Measurements from ENCODE around the gene EZH1.

Gene EZH1

GRCh38 chr17:42781639-42782165, 36.9 kb upstream of the EZH1 start:
- Histone ChIP-seq H3K27ac (ENCODE audit: low read depth, low read length) (no peak overlapping the region), H3K9ac (ENCODE audit: low read length in 5 of 5) (no peak overlapping the region), H3K4me3 (ENCODE audit: low read depth in 1 of 5, low read length in 5 of 5) (no peak overlapping the region), H3K27me3 (ENCODE audit: control insufficient read depth in 5 of 5, insufficient read depth in 4 of 5, low read length in 5 of 5) (peaks cover 40 to 68% (median 57%) of the 10 kb centered on the region in 5 donors), H3K4me1 (ENCODE audit: control insufficient read depth in 5 of 5, insufficient read depth in 5 of 5, low read length in 5 of 5) (peaks cover 1 to 33% (median 31%) of the 10 kb centered on the region in 5 donors), H3K36me3 (ENCODE audit: control insufficient read depth in 5 of 5, insufficient read depth in 5 of 5, low read length in 5 of 5) (peaks cover 0 to 32% (median 25%) of the 10 kb centered on the region in 5 donors), H3K9me3 (ENCODE audit: control insufficient read depth in 5 of 5, low read length in 5 of 5) (no peaks in the 10 kb centered on the region)

GRCh38 chr17:42780851-42781638, 36.2 kb upstream of the EZH1 start:
- no peak overlapping the region for H3K9ac ChIP-seq (ENCODE audit: low read length in 5 of 5)
- H3K27ac ChIP-seq (ENCODE audit: low read depth, low read length): no peak overlapping the region
- H3K27me3 ChIP-seq (ENCODE audit: control insufficient read depth in 5 of 5, insufficient read depth in 4 of 5, low read length in 5 of 5): peaks cover 40 to 64% (median 53%) of the 10 kb centered on the region in 5 donors
- H3K36me3 ChIP-seq (ENCODE audit: control insufficient read depth in 5 of 5, insufficient read depth in 5 of 5, low read length in 5 of 5): peaks cover 1 to 38% (median 30%) of the 10 kb centered on the region in 5 donors
- H3K4me3 ChIP-seq (ENCODE audit: low read depth in 1 of 5, low read length in 5 of 5): peak overlapping the region in 2 of 5 donors; percentile 26 to 41
- no peaks in the 10 kb centered on the region for H3K9me3 ChIP-seq (ENCODE audit: control insufficient read depth in 5 of 5, low read length in 5 of 5)
- H3K4me1 ChIP-seq (ENCODE audit: control insufficient read depth in 5 of 5, insufficient read depth in 5 of 5, low read length in 5 of 5): peaks cover 1 to 33% (median 31%) of the 10 kb centered on the region in 5 donors

GRCh38 chr17:42779936-42780850, 35.4 kb upstream of the EZH1 start, which contains the start of gene WNK4:
WNK4 (plus strand) TSS chr17:42780610; CDS start chr17:42780699, 89 bp downstream.
- H3K9ac ChIP-seq (ENCODE audit: low read length in 5 of 5): no peak within 1 kb of the TSS
- H3K9me3 ChIP-seq (ENCODE audit: control insufficient read depth in 5 of 5, low read length in 5 of 5): no peaks in the 10 kb centered on the region
- peaks cover 1 to 31% (median 29%) of the 10 kb centered on the region in 5 donors for H3K4me1 ChIP-seq (ENCODE audit: control insufficient read depth in 5 of 5, insufficient read depth in 5 of 5, low read length in 5 of 5)
- peaks cover 5 to 47% (median 36%) of the 10 kb centered on the region in 5 donors for H3K36me3 ChIP-seq (ENCODE audit: control insufficient read depth in 5 of 5, insufficient read depth in 5 of 5, low read length in 5 of 5)
- H3K27ac ChIP-seq (ENCODE audit: low read depth, low read length): no peak within 1 kb of the TSS
- peak within 1 kb of the TSS in 2 of 5 donors; percentile 26 to 41 for H3K4me3 ChIP-seq (ENCODE audit: low read depth in 1 of 5, low read length in 5 of 5)
- peaks cover 39 to 55% (median 46%) of the 10 kb centered on the region in 5 donors for H3K27me3 ChIP-seq (ENCODE audit: control insufficient read depth in 5 of 5, insufficient read depth in 4 of 5, low read length in 5 of 5)

GRCh38 chr17:42779304-42779935, 34.6 kb upstream of the EZH1 start:
- no peak overlapping the region for H3K9ac ChIP-seq (ENCODE audit: low read length in 5 of 5)
- H3K27me3 ChIP-seq (ENCODE audit: control insufficient read depth in 5 of 5, insufficient read depth in 4 of 5, low read length in 5 of 5): peaks cover 31 to 47% (median 38%) of the 10 kb centered on the region in 5 donors
- H3K4me3 ChIP-seq (ENCODE audit: low read depth in 1 of 5, low read length in 5 of 5): no peak overlapping the region
- peaks cover 5 to 48% (median 36%) of the 10 kb centered on the region in 5 donors for H3K36me3 ChIP-seq (ENCODE audit: control insufficient read depth in 5 of 5, insufficient read depth in 5 of 5, low read length in 5 of 5)
- no peaks in the 10 kb centered on the region for H3K9me3 ChIP-seq (ENCODE audit: control insufficient read depth in 5 of 5, low read length in 5 of 5)
- H3K4me1 ChIP-seq (ENCODE audit: control insufficient read depth in 5 of 5, insufficient read depth in 5 of 5, low read length in 5 of 5): peaks cover 0 to 23% (median 22%) of the 10 kb centered on the region in 5 donors
- no peak overlapping the region for H3K27ac ChIP-seq (ENCODE audit: low read depth, low read length)

- no peak overlapping the region for H3K4me3 ChIP-seq (ENCODE audit: low read depth in 1 of 5, low read length in 5 of 5)
- no peaks in the 10 kb centered on the region for H3K9me3 ChIP-seq (ENCODE audit: control insufficient read depth in 5 of 5, low read length in 5 of 5)
- H3K36me3 ChIP-seq (ENCODE audit: control insufficient read depth in 5 of 5, insufficient read depth in 5 of 5, low read length in 5 of 5): peaks cover 5 to 48% (median 36%) of the 10 kb centered on the region in 5 donors
- H3K27ac ChIP-seq (ENCODE audit: low read depth, low read length): no peak overlapping the region
- H3K4me1 ChIP-seq (ENCODE audit: control insufficient read depth in 5 of 5, insufficient read depth in 5 of 5, low read length in 5 of 5): peaks cover 0 to 23% (median 21%) of the 10 kb centered on the region in 5 donors
- H3K9ac ChIP-seq (ENCODE audit: low read length in 5 of 5): no peak overlapping the region
- peaks cover 23 to 39% (median 30%) of the 10 kb centered on the region in 5 donors for H3K27me3 ChIP-seq (ENCODE audit: control insufficient read depth in 5 of 5, insufficient read depth in 4 of 5, low read length in 5 of 5)
Measured at GRCh38 chr17:42778570-42778969, 33.7 kb upstream of the EZH1 start.

GRCh38 chr17:42775534-42776098, 30.8 kb upstream of the EZH1 start:
- H3K27me3 ChIP-seq (ENCODE audit: control insufficient read depth in 5 of 5, insufficient read depth in 4 of 5, low read length in 5 of 5): peaks cover 0 to 9% (median 1%) of the 10 kb centered on the region in 5 donors
- no peaks in the 10 kb centered on the region for H3K9me3 ChIP-seq (ENCODE audit: control insufficient read depth in 5 of 5, low read length in 5 of 5)
- H3K36me3 ChIP-seq (ENCODE audit: control insufficient read depth in 5 of 5, insufficient read depth in 5 of 5, low read length in 5 of 5): peaks cover 5 to 48% (median 36%) of the 10 kb centered on the region in 5 donors
- H3K4me1 ChIP-seq (ENCODE audit: control insufficient read depth in 5 of 5, insufficient read depth in 5 of 5, low read length in 5 of 5): peaks cover 0 to 24% (median 20%) of the 10 kb centered on the region in 5 donors
- no peak overlapping the region for H3K27ac ChIP-seq (ENCODE audit: low read depth, low read length)
- no peak overlapping the region for H3K9ac ChIP-seq (ENCODE audit: low read length in 5 of 5)
- H3K4me3 ChIP-seq (ENCODE audit: low read depth in 1 of 5, low read length in 5 of 5): no peak overlapping the region

- Histone ChIP-seq H3K36me3 (ENCODE audit: control insufficient read depth in 5 of 5, insufficient read depth in 5 of 5, low read length in 5 of 5) (peaks cover 5 to 41% (median 33%) of the 10 kb centered on the region in 5 donors), H3K27ac (ENCODE audit: low read depth, low read length) (peak overlapping the region; percentile 73), H3K27me3 (ENCODE audit: control insufficient read depth in 5 of 5, insufficient read depth in 4 of 5, low read length in 5 of 5) (peaks cover 0 to 5% (median 0%) of the 10 kb centered on the region in 5 donors), H3K4me3 (ENCODE audit: low read depth in 1 of 5, low read length in 5 of 5) (peak overlapping the region; percentile 90 to 100 (median 98)), H3K4me1 (ENCODE audit: control insufficient read depth in 5 of 5, insufficient read depth in 5 of 5, low read length in 5 of 5) (peaks cover 0 to 18% (median 14%) of the 10 kb centered on the region in 5 donors), H3K9ac (ENCODE audit: low read length in 5 of 5) (peak overlapping the region; percentile 53 to 97 (median 92)), H3K9me3 (ENCODE audit: control insufficient read depth in 5 of 5, low read length in 5 of 5) (no peaks in the 10 kb centered on the region)
Measured at GRCh38 chr17:42774066-42774745, 29.4 kb upstream of the EZH1 start.

GRCh38 chr17:42773290-42774035, 28.6 kb upstream of the EZH1 start, which contains the start of gene VPS25:
VPS25 (plus strand) TSS chr17:42773449; CDS start chr17:42773476, 27 bp downstream.
- Histone ChIP-seq H3K9ac (ENCODE audit: low read length in 5 of 5) (peak within 1 kb of the TSS; percentile 92 to 97 (median 94)), H3K27me3 (ENCODE audit: control insufficient read depth in 5 of 5, insufficient read depth in 4 of 5, low read length in 5 of 5) (no peaks in the 10 kb centered on the region), H3K27ac (ENCODE audit: low read depth, low read length) (peak within 1 kb of the TSS; percentile 73), H3K4me1 (ENCODE audit: control insufficient read depth in 5 of 5, insufficient read depth in 5 of 5, low read length in 5 of 5) (peaks cover 0 to 18% (median 14%) of the 10 kb centered on the region in 5 donors), H3K9me3 (ENCODE audit: control insufficient read depth in 5 of 5, low read length in 5 of 5) (no peaks in the 10 kb centered on the region), H3K36me3 (ENCODE audit: control insufficient read depth in 5 of 5, insufficient read depth in 5 of 5, low read length in 5 of 5) (peaks cover 5 to 34% (median 26%) of the 10 kb centered on the region in 5 donors), H3K4me3 (ENCODE audit: low read depth in 1 of 5, low read length in 5 of 5) (peak within 1 kb of the TSS; percentile 90 to 100 (median 98))

Measured in subcutaneous abdominal adipose tissue (tissue), 5 donors.